ENCODE measurements around the gene ETS1. TPM values are rescaled to one million over a fixed set of nuclear protein-coding genes. Genes with fewer than 3 reads are reported as not detected.

ETS1 gene
- polyA plus RNA-seq, 1 donor from 2014 or later = 0.42 TPM

- no peaks in the 10 kb centered on the region for H3K36me3 ChIP-seq (ENCODE audit: insufficient read depth, low read length)
- TF ChIP-seq EZH2 (IDR thresholded peaks at IDR 0.05; ENCODE audit: borderline replicate concordance, insufficient read depth, low read length, poor library complexity, severe bottlenecking) (no peak), TAF1 (IDR thresholded peaks at IDR 0.05; ENCODE audit: low read depth) (no peak), REST (IDR thresholded peaks at IDR 0.05; ENCODE audit: borderline replicate concordance) (no peak), CTCF (IDR thresholded peaks at IDR 0.05; ENCODE audit: poor library complexity, severe bottlenecking) (no peak), POLR2AphosphoS5 (IDR thresholded peaks at IDR 0.05) (no peak), EP300 (conservative IDR thresholded peaks at IDR 0.05; ENCODE audit: poor library complexity, severe bottlenecking) (no peak), MXI1 (conservative IDR thresholded peaks at IDR 0.05; ENCODE audit: poor library complexity, severe bottlenecking) (no peak), RAD21 (conservative IDR thresholded peaks at IDR 0.05) (no peak), SMC3 (conservative IDR thresholded peaks at IDR 0.05; ENCODE audit: poor library complexity) (no peak)
- H3K9me3 ChIP-seq (ENCODE audit: low read length) = no peaks in the 10 kb centered on the region
- H4K20me1 ChIP-seq (ENCODE audit: insufficient read depth) = no peaks in the 10 kb centered on the region
- H2AFZ ChIP-seq (ENCODE audit: low read depth, low read length) = no peak overlapping the region
- no peaks in the 10 kb centered on the region for H3K9me2 ChIP-seq (ENCODE audit: insufficient read depth, low read length)
- no peak overlapping the region for H3K4me3 ChIP-seq (ENCODE audit: low read length)
- peaks cover 55% of the 10 kb centered on the region for H3K27me3 ChIP-seq (ENCODE audit: insufficient read depth, low read depth, low read length)
- no peak overlapping the region for H3K9ac ChIP-seq (ENCODE audit: low read length)
- no peak overlapping the region for H3K4me2 ChIP-seq (ENCODE audit: low read length)
- no peak overlapping the region for H3K27ac ChIP-seq (ENCODE audit: low read length)
- no peaks in the 10 kb centered on the region for H3K79me2 ChIP-seq (replicated peaks; ENCODE audit: insufficient read depth, low read length)
- no peaks in the 10 kb centered on the region for H3F3A ChIP-seq (ENCODE audit: insufficient read depth, low read length, poor library complexity, severe bottlenecking)
Observed at GRCh38 chr11:128553662-128554362, 33.5 kb downstream of the ETS1 start.

GRCh38 chr11:128552783-128553661, 34.3 kb downstream of the ETS1 start:
- no peak overlapping the region for H3K4me3 ChIP-seq (ENCODE audit: low read length)
- no peak overlapping the region for H3K27ac ChIP-seq (ENCODE audit: low read length)
- H3K36me3 ChIP-seq (ENCODE audit: insufficient read depth, low read length) = no peaks in the 10 kb centered on the region
- H3F3A ChIP-seq (ENCODE audit: insufficient read depth, low read length, poor library complexity, severe bottlenecking) = no peaks in the 10 kb centered on the region
- H3K27me3 ChIP-seq (ENCODE audit: insufficient read depth, low read depth, low read length) = peaks cover 63% of the 10 kb centered on the region
- no peak overlapping the region for H3K9ac ChIP-seq (ENCODE audit: low read length)
- H3K79me2 ChIP-seq (replicated peaks; ENCODE audit: insufficient read depth, low read length) = no peaks in the 10 kb centered on the region
- no peak overlapping the region for H3K4me2 ChIP-seq (ENCODE audit: low read length)
- no peak for TF ChIP-seq RAD21 (conservative IDR thresholded peaks at IDR 0.05)
- no peak for TF ChIP-seq EP300 (conservative IDR thresholded peaks at IDR 0.05; ENCODE audit: poor library complexity, severe bottlenecking)
- no peak for TF ChIP-seq CTCF (IDR thresholded peaks at IDR 0.05; ENCODE audit: poor library complexity, severe bottlenecking)
- no peak for TF ChIP-seq EZH2 (IDR thresholded peaks at IDR 0.05; ENCODE audit: borderline replicate concordance, insufficient read depth, low read length, poor library complexity, severe bottlenecking)
- TF ChIP-seq TAF1 (IDR thresholded peaks at IDR 0.05; ENCODE audit: low read depth) = no peak
- TF ChIP-seq POLR2AphosphoS5 (IDR thresholded peaks at IDR 0.05) = no peak
- no peak for TF ChIP-seq REST (IDR thresholded peaks at IDR 0.05; ENCODE audit: borderline replicate concordance)
- no peak for TF ChIP-seq MXI1 (conservative IDR thresholded peaks at IDR 0.05; ENCODE audit: poor library complexity, severe bottlenecking)
- TF ChIP-seq SMC3 (conservative IDR thresholded peaks at IDR 0.05; ENCODE audit: poor library complexity) = no peak
- no peaks in the 10 kb centered on the region for H3K9me3 ChIP-seq (ENCODE audit: low read length)
- H4K20me1 ChIP-seq (ENCODE audit: insufficient read depth) = no peaks in the 10 kb centered on the region
- H2AFZ ChIP-seq (ENCODE audit: low read depth, low read length) = no peak overlapping the region
- H3K9me2 ChIP-seq (ENCODE audit: insufficient read depth, low read length) = no peaks in the 10 kb centered on the region
